ENCODE measurements around the gene FRZB. TPM values are rescaled to one million over a fixed set of nuclear protein-coding genes. Genes with fewer than 3 reads are reported as not detected.

The FRZB gene
- total and polyA plus RNA-seq, 9 of the 15 experiments (the other 6 are each of a cell fraction or from before 2014, with no cell fraction given) = 0.01 to 0.05 (median 0.03) TPM; not detected in 6

GRCh38 chr2:182824056-182824766, 42.2 kb downstream of the FRZB start:
- H4K20me1 ChIP-seq (replicated peaks; ENCODE audit: control insufficient read depth, insufficient read depth, low read length) = no peaks in the 10 kb centered on the region
- no peaks in the 10 kb centered on the region for H3K4me1 ChIP-seq (replicated peaks in 1 of 2; ENCODE audit: control insufficient read depth in 2 of 2, insufficient read depth in 2 of 2, low read length in 2 of 2)
- H2AFZ ChIP-seq (ENCODE audit: low read depth, low read length) = no peak overlapping the region
- ChIA-PET CTCF (ENCODE audit: low intra/inter-chr PET ratio) (no interaction called here), POLR2A (interaction anchor here (0.5 to 0.7 kb wide), 5 partner anchors 14 to 315 kb away, joined by 3 to 4 read pairs (median 3); no protein-coding TSS in a partner anchor)
- no peaks in the 10 kb centered on the region for H3K9me3 ChIP-seq (replicated peaks; ENCODE audit: control insufficient read depth, insufficient read depth, low read depth, low read length)
- H3K27ac ChIP-seq (ENCODE audit: extremely low read depth, low read depth, low read length) = no peak overlapping the region
- no peak for DNase-seq (ENCODE audit: extremely low read depth in 1 of 4, low spot score in 3 of 4)
- TF ChIP-seq MAFF (IDR thresholded peaks at IDR 0.05; ENCODE audit: low read length) (peak; percentile 31), NFIX (CRISPR knock-in tag; IDR thresholded peaks at IDR 0.05; ENCODE audit: low read depth) (no peak)
- no peak overlapping the region for H3K9ac ChIP-seq (ENCODE audit: insufficient read depth in 1 of 2, low read depth in 2 of 2, low read length in 2 of 2)
- BruUV-seq (replicated peaks) = no TSS peak
- H3K36me3 ChIP-seq (ENCODE audit: control insufficient read depth, insufficient read depth, low read length) = no peaks in the 10 kb centered on the region
- no peak overlapping the region for H3K4me3 ChIP-seq
- H3K79me2 ChIP-seq (ENCODE audit: control insufficient read depth, insufficient read depth, low read length) = no peaks in the 10 kb centered on the region
- ATAC-seq = no peak
- FAIRE-seq = no peak
- no peak overlapping the region for H3K4me2 ChIP-seq (ENCODE audit: insufficient read depth, low read length)
- WGBS (ENCODE audit: insufficient coverage, low coverage, missing lambda C conversion rate) = 2% methylated on average over 5 of the region's 5 CpGs
- H3K9me1 ChIP-seq (ENCODE audit: control insufficient read depth, insufficient read depth, low read length) = no peaks in the 10 kb centered on the region
- peaks cover 2 to 7% of the 10 kb centered on the region in 2 experiments; a peak in 2 of 5 replicates for H3K27me3 ChIP-seq (ENCODE audit: control insufficient read depth in 2 of 2, insufficient read depth in 2 of 2, low read length in 2 of 2)
- intact Hi-C loops (cut with micrococcal nuclease) (no loop called here), in situ Hi-C loops (cut with MboI) (no loop called here)

GRCh38 chr2:182822733-182823132, 43.7 kb downstream of the FRZB start:
- no peak overlapping the region for H3K27ac ChIP-seq (ENCODE audit: extremely low read depth, low read depth, low read length)
- H2AFZ ChIP-seq (ENCODE audit: low read depth, low read length) = no peak overlapping the region
- H3K27me3 ChIP-seq (ENCODE audit: control insufficient read depth in 2 of 2, insufficient read depth in 2 of 2, low read length in 2 of 2) = peaks cover 2 to 7% of the 10 kb centered on the region in 2 experiments; a peak in 2 of 5 replicates
- DNase-seq (ENCODE audit: extremely low read depth in 1 of 4, low spot score in 3 of 4) (no peak), ATAC-seq (no peak), FAIRE-seq (no peak)
- no peaks in the 10 kb centered on the region for H3K4me1 ChIP-seq (replicated peaks in 1 of 2; ENCODE audit: control insufficient read depth in 2 of 2, insufficient read depth in 2 of 2, low read length in 2 of 2)
- no peaks in the 10 kb centered on the region for H3K79me2 ChIP-seq (ENCODE audit: control insufficient read depth, insufficient read depth, low read length)
- H4K20me1 ChIP-seq (replicated peaks; ENCODE audit: control insufficient read depth, insufficient read depth, low read length) = no peaks in the 10 kb centered on the region
- H3K9me3 ChIP-seq (replicated peaks; ENCODE audit: control insufficient read depth, insufficient read depth, low read depth, low read length) = no peaks in the 10 kb centered on the region
- intact Hi-C loops (cut with micrococcal nuclease) = no loop called here
- H3K4me2 ChIP-seq (ENCODE audit: insufficient read depth, low read length) = no peak overlapping the region
- ChIA-PET CTCF (ENCODE audit: low intra/inter-chr PET ratio) (no interaction called here), POLR2A (interaction anchor here (1.0 kb wide), 1 partner anchor 15 kb away, joined by 3 read pairs; no protein-coding TSS in a partner anchor)
- 2% methylated on average over 2 of the region's 2 CpGs for WGBS (ENCODE audit: insufficient coverage, low coverage, missing lambda C conversion rate)
- H3K9ac ChIP-seq (ENCODE audit: insufficient read depth in 1 of 2, low read depth in 2 of 2, low read length in 2 of 2) = no peak overlapping the region
- no peak overlapping the region for H3K4me3 ChIP-seq
- no peaks in the 10 kb centered on the region for H3K9me1 ChIP-seq (ENCODE audit: control insufficient read depth, insufficient read depth, low read length)
- in situ Hi-C loops (cut with MboI) = no loop called here
- no peak for TF ChIP-seq GTF2F1 (IDR thresholded peaks at IDR 0.05; ENCODE audit: low read depth, low read length)
- no peak for TF ChIP-seq PHF21A (IDR thresholded peaks at IDR 0.05; ENCODE audit: borderline replicate concordance, low read depth)
- TF ChIP-seq THAP12 (CRISPR knock-in tag; IDR thresholded peaks at IDR 0.05) = no peak
- TF ChIP-seq BRF1 (IDR thresholded peaks at IDR 0.05; ENCODE audit: borderline replicate concordance, extremely low read depth, insufficient read length) = no peak
- TF ChIP-seq NR2F6 (CRISPR knock-in tag; IDR thresholded peaks at IDR 0.05) = no peak
- no peak for TF ChIP-seq PTTG1 (tag; IDR thresholded peaks at IDR 0.05; ENCODE audit: low read depth)
- TF ChIP-seq SRF (CRISPR knock-in tag; IDR thresholded peaks at IDR 0.05) = no peak
- TF ChIP-seq ZNF232 (CRISPR knock-in tag; IDR thresholded peaks at IDR 0.05) = no peak
- TF ChIP-seq ZNF143 (CRISPR knock-in tag; IDR thresholded peaks at IDR 0.05) = no peak
- no peak for TF ChIP-seq ARHGAP35 (IDR thresholded peaks at IDR 0.05; ENCODE audit: partially characterized antibody)
- no TSS peak for BruUV-seq (replicated peaks)
- H3K36me3 ChIP-seq (ENCODE audit: control insufficient read depth, insufficient read depth, low read length) = no peaks in the 10 kb centered on the region

Data from K562 (cell line).